ENCODE measurements around the gene PLXDC2. TPM values are rescaled to one million over a fixed set of nuclear protein-coding genes. Genes with fewer than 3 reads are reported as not detected.

The PLXDC2 gene
- polyA plus RNA-seq, 4 donors, result 33.9 to 41.6 (median 34.8) TPM

- DNase-seq (ENCODE audit: low read depth in 4 of 4, low spot score in 3 of 4), result no peak
Measured at GRCh38 chr10:19904202-19904661, 88.0 kb downstream of the PLXDC2 start.

DNA sequence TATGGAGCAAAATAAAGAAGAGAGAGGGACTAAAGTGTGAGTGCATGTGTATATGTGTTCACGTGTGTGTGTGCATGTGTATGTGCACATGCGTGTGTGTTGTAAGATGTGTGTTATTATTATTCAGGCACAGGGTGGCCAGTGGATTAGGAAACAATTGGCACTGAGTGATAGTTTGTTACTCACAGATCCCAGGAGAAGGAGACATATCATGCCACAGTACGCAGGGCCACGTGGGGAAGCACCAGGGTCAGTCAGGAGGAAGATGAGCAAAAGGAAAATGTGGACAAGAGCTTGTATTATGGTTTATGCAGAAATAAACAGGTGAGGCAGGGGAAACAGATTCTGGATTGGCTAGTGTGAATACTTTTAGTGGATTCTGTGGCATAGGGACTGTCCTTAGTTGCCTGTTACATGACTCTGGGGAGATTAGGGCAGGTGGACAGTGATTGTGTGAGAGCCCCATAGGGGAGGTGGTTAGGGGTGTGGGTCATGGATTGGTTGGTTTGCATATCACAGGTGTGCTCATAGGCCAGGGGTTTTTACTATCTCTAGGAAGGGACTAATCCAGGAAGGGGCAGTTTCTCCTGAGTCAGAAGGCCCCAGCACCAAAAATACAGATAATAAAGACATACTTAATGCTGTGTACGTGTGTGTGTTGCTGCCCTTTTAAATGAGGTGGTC lies 90.0 kb downstream of the PLXDC2 start:
- no peak for DNase-seq (ENCODE audit: low read depth in 4 of 4, low spot score in 3 of 4)

- no peak for DNase-seq (ENCODE audit: low read depth in 4 of 4, low spot score in 3 of 4)
Measured at GRCh38 chr10:19908991-19909696, 92.9 kb downstream of the PLXDC2 start.

DNA sequence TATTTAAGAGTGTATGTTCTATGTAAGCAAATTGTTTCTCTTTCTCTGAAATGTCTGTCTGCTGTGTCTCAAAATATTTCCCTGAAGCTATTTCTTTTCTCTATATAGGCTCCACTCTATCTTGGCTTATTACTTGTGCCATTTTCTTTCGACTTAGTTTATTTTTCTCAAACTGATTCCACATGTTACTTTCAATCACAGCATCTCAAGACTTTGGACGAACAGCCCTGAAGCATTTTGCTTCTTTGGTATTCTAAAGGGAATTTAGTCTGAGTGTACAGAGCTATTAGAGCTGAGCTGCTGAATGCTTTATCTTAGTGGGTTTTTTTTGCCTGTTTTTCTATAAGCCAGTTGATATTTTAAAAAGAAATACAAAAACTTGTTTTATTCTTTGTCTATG lies 95.7 kb downstream of the PLXDC2 start:
- DNase-seq (ENCODE audit: low read depth in 4 of 4, low spot score in 3 of 4), result no peak

GRCh38 chr10:19913987-19914386 lies 97.8 kb downstream of the PLXDC2 start:
- DNase-seq (ENCODE audit: low read depth in 4 of 4, low spot score in 3 of 4), result no peak

DNA sequence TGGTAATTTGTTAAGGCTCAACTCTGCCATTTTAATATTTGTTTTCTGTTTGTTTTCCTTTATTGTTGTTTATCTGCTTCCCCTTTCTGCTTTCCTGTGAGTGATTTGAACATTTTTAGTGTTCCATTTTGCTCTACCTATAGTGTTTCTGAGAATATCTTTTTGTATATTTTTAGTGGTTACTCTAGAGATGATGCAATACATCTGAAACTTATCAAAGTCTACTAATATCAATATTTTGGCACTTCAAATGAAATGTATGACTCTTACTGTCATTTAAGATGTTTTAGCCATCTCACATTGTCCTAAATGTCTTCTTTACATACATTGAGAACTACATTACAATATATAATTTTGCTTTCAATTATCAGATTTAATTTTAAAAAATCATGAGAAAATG lies 98.9 kb downstream of the PLXDC2 start:
- DNase-seq (ENCODE audit: low read depth in 4 of 4, low spot score in 3 of 4), result no peak

- DNase-seq (ENCODE audit: low read depth in 4 of 4, low spot score in 3 of 4), result no peak
Measured at GRCh38 chr10:19915816-19916215, 99.6 kb downstream of the PLXDC2 start.

DNA sequence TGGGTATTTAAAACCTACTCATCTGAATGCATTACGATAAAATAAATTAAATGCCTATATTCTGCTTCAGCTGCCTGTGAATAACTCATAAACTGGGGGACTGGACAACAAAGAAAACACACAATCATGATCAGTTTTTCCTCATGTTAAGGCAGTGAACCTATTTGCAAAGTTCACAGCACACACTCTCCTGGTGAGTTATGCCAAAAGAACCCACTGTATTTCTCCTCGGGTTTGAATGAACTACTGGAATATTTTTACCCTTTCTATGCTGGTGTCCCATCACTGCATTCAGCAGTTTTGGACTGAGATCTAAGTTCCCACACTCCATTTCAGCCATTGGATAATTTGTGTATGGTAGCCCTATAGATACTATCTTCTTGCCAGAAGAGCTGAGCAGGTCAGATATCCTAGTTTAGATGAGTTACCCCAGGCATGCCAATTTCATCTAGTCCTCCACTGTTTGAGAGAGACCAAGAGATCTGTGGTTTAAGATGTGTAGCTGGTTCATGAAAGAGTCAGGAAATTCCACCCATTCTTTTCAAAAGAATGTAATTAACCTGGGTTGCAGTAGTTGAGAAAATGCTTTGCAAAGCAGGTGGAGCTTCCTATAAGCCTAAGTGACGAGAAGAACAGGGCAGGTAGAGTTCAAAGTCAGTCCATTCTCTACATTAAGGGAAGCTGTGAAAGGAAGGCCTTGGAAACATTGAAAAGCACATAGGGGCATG lies 101.7 kb downstream of the PLXDC2 start:
- no peak for DNase-seq (ENCODE audit: low read depth in 4 of 4, low spot score in 3 of 4)

- no peak for DNase-seq (ENCODE audit: low read depth in 4 of 4, low spot score in 3 of 4)
Measured at GRCh38 chr10:19918794-19919193, 102.6 kb downstream of the PLXDC2 start.

- no peak for DNase-seq (ENCODE audit: low read depth in 4 of 4, low spot score in 3 of 4)
Measured at GRCh38 chr10:19919671-19920070, 103.4 kb downstream of the PLXDC2 start.

DNA sequence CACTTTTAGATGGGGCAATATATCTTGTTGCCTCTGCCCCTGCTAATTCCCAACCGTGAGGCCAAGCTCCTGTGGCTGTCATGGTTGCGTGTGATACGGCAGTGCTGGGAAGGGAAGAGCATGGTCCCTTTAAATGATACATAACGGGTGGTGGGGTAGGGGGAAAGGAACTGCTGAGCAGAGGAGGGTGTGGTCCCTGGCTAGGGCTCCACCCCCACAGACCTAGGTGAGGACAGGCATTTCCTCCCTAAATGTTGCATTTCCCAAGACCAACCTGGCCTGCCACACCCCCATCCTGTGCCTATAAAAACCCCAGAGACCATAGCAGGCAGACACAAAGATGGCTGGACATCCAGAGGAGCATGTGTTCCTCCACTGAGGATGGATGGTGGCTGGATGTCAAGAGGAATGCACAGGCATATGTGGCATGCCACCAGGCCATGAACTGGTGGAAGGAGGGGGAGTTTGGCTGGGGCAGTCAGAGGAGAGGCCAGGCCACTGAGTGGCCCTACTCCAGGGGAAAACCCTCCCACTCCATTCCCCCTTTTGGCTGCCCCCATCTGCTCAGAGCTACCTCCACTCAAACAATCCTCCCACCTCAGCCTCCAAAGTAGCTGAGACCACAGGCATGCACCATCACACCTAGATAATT lies 104.0 kb downstream of the PLXDC2 start:
- DNase-seq (ENCODE audit: low read depth in 4 of 4, low spot score in 3 of 4), result no peak

DNA sequence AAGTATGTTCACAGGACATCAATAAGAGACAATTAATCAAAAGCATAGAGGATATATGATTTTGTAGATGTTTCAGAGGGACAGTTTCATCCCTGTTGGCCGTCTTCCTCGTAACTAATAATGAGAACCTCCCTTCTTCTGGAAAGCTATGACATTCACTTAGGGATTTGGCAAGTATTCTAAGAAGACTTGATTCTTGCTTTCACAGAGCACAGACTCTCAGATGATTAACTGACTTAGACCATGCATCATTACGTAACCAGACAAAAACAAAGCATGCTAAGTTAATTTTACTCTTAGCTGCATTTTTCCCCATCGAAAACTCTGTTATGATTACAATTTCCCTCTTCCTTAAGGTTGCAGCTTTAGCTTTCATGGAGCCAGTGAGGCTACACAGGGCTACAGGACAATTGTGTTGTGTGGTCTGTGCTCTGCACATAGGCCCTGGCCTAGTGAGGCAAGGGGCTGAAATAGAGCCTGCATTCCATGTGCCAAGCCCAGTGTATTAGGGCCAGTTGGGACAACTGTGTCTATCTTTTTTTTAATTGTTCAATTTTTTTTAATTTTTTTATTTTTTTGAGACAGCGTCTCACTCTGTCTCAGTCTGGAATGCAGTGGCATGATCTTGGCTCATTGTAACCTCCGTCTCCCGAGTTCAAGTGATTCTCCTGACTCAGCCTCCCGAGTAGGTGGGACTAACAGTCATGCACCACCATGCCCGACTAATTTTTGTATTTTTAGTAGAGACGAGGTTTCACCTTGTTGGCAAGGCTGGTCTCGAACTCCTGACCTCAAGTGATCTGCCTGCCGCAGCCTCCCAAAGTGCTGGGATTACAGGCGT lies 105.3 kb downstream of the PLXDC2 start:
- no peak for DNase-seq (ENCODE audit: low read depth in 4 of 4, low spot score in 3 of 4)

- no peak for DNase-seq (ENCODE audit: low read depth in 4 of 4, low spot score in 3 of 4)
Measured at GRCh38 chr10:19922236-19922963, 106.2 kb downstream of the PLXDC2 start.

DNA sequence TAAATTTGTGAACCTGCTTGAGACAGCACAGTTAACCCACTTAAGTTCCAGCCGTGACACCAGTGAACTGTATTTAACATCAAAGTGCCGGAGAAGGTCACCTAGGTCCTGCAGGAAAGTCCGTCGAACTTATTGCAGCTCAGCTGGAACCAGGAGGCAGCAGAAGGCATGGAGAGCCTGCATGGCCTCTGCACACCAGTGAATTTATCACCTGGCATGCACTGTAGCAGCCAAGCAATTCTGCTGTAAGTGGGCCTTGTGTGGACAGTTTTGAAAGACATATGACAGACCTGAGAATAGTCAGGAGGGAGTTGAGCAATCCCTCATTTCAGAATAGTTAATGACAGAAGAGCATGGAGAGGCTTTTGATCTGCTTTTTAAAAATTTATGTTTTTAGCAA lies 108.8 kb downstream of the PLXDC2 start:
- no peak for DNase-seq (ENCODE audit: low read depth in 4 of 4, low spot score in 3 of 4)

DNA sequence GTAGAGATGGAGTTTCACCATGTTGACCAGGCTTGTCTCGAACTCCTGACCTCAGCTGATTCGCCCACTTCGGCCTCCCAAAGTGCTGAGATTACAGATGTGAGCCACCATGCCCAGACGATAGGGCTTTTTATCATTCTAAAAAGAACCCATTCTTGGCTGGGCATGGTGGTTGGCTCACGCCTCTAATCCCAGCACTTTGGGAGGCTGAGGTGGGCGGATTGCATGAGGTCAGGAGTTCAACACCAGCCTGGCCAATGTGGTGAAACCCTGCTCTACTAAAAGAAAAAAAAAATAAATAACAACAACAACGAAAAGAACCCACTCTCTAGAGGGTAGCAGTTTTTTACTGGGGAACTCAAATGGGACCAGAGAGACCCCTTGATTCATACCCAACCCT lies 112.7 kb downstream of the PLXDC2 start:
- no peak for DNase-seq (ENCODE audit: low read depth in 4 of 4, low spot score in 3 of 4)

DNA sequence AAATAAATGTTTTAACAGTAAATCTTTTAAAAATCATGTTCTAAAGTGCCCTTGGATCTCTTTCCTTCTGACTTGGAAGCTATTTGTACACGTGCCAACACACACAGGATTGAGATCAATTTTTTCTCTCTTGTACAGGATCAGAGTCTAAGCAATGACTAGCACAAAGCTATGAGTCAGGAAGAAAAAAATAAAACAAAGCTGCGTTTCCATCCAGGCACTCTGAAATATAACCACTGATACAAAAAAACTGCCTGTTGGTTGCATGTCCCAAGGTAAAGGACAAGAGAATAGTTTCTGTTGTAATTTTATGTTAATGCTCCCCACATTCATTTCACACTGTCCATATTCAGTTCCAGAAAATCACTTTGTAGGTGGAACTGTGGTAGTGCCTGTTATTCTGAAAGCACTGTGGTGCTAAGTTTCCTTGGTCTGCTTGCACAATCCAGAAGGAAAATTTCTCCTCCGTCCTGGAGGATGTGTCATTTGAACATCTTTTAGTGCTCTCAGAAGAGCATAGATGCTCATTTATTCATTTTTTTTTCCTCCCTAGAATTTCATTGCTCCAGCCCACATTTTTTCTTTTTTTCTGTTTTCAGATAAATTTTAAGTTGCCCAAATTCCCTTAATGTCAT lies 113.4 kb downstream of the PLXDC2 start:
- no peak for DNase-seq (ENCODE audit: low read depth in 4 of 4, low spot score in 3 of 4)

DNA sequence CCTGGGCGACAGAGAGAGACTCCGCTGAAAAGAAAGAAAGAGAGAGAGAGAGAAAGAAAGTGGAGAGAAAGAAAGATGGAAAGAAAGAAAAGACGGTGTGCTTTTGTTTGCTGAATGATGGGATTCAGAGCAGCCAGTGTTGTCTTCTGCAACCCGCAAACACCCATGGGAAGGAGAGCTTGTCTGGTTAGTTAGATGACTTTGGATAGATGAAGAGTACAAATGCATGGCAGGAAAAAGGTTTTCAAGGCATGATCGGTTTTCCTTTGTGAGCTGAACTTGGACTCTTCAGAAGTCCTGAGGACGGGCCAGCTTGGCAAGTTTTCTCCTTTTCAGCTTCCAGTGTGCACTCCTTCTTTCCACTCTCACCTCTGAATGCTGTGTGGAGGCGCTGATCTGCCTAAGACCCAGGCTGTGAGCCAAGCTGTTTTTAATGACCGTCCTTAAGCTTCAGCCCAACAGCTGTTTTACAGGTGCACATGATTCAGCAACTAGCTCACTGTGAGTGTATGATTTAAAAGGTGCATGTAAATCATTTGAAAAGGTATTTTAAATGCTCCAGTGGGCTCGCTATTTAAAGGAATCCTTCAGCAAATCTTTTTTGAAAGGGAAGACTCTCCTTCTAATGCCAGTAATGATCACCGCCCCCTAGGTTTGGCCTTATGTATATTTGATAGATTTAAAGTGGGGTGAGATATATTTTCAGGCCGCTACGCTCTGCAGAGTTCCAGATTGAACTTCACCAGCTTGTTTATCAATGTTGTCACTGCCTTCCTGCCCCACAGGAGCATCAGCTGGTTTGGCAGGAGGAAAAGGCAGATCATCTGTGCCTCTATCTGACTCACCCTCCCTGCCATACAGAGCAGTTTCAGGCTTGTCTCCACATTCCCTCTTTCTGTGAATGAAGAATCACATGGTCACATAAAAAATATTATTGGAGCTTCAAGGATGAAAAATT lies 115.0 kb downstream of the PLXDC2 start:
- peak in 3 of 4 donors; percentile 43 to 54 (median 44) for DNase-seq (ENCODE audit: low read depth in 4 of 4, low spot score in 3 of 4)

Data from right renal pelvis (tissue), 4 donors.